HG03135 (cell line): ENCODE results near the gene PEAK3.

Experiments
- ATAC-seq: cut with Tn5 transposase; IDR thresholded peaks from one replicate; pipeline ENCODE4 v1.9.1; 2021; ENCODE audit warnings: mild to moderate bottlenecking, moderate library complexity; ENCODE audit not compliant: unreplicated experiment

Gene PEAK3

DNA sequence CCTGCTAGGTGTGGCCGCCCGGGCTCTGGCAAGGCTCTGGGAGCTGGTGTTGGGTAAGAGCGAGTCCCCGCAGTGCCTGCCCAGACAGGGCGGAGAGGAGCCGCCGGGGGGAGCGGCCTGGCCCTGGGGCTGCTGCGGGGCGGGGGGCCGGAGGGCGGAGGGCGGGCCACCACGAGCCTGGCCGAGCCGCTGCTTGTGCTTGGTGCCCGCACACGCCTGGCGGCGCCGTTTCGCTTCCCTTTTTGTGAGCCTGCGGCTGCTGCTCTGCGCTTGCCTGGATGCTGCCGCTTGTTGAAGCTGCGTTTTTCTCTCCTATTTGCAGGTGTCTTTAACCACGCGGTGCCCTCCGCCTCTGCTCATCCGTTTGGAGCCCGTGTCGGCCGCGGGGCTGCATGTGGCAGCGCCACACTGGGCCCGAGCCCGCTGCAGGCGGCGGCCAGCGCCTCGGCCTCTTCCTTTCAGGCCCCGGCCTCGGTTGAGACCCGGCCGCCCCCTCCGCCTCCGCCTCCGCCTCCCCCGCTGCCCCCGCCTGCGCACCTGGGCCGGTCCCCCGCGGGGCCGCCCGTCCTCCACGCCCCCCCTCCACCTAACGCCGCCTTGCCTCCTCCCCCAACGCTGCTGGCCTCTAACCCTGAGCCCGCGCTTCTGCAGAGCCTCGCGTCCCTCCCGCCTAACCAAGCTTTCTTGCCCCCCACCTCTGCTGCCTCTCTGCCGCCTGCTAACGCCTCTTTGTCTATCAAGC is 54.4 kb downstream of the PEAK3 start:
- no peak for ATAC-seq

GRCh38 chr19:2226840-2227360 is 55.1 kb downstream of the PEAK3 start:
- no peak for ATAC-seq

GRCh38 chr19:2226051-2226839 is 55.7 kb downstream of the PEAK3 start:
- ATAC-seq, result no peak

DNA sequence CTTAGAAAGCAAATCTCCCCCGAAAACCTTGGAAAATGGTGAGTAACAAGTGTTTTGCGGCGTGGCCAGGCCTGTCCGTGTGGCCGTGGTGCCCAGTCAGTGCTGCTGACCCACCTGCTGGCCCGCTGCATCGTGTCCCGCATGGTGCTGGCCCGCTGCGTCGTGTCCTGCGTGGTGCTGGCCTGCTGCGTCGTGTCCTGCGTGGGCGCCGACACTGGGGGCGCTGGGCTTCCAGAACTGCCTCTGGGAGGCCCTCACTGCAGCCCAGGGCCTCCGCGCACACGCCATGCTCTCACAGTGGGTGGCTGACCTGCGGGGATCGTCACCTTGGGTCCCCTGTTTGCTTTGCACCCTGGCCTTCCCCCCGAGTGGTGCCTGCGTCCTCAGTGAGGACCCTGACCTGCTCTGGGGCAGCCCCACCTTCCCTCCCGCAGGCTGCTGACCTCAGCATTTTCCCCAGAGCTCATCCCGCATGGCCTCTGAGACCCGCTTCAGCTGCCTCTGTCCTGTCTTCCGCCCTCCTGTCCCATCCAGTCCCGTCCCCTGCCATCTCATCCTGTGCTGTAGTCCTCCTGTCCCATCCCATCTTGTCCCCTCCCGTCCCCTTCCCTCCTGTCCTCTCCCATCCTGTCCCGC is 56.4 kb downstream of the PEAK3 start:
- ATAC-seq, result no peak

DNA sequence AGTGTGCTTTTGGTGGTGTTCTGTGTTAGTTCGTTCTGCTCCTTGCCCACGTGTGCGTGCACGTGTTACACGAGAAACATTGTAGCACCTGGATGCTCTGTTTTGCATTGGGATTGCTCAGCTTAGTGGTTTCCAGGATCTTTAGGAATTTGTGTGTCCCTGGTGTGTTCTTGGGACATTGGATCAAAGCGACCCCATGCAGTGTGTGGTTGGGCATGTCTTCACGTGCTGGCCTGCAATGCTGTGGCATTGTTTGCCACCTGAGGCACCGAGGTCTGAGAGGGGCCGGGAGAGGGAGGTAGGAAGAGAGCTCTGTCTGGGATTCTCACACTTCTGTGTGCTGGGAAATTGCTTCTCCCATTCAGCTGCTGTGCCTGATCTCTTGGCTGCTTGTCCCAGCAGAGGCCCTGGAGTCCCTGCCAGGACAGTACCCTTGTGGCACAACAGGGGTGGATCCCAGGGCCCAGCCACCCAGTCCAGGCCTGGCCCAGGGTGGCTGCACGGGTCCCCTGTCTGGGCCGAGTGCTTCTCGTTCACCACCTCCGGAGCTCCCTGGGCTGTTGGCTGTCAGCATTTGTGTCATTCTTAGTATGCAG is 57.1 kb downstream of the PEAK3 start:
- ATAC-seq, result no peak
